G401.6 (cell line): ENCODE data around the gene PSMB2.

ENCODE experiments used
- FAIRE-seq: peaks from 2 replicates; lab custom pipeline; 2012; peaks lifted over from hg19 to GRCh38; lab: Jason Lieb, UNC

Gene PSMB2

DNA sequence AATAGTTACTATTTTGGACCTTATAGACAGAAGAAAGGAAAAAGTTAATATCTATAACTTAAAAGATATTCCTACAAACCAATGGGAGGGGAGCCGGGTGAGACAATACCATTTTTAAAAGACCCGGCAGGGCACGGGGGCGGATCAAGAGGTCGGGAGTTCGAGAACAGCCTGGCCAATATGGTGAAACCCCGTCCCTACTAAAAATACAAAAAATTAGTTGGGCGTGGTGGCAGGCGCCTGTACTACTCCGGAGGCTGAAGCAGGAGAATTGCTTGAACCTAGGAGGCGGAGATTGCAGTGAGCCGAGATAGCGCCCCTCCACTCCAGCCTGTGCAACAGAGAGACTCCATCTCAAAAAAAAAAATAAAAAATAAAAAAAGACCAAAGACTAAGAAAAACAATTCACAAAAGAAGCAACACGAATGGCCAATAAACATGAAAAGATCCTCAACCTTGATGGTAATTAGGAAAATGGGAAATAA, 1.2 kb upstream of the PSMB2 start:
- FAIRE-seq: no peak

DNA sequence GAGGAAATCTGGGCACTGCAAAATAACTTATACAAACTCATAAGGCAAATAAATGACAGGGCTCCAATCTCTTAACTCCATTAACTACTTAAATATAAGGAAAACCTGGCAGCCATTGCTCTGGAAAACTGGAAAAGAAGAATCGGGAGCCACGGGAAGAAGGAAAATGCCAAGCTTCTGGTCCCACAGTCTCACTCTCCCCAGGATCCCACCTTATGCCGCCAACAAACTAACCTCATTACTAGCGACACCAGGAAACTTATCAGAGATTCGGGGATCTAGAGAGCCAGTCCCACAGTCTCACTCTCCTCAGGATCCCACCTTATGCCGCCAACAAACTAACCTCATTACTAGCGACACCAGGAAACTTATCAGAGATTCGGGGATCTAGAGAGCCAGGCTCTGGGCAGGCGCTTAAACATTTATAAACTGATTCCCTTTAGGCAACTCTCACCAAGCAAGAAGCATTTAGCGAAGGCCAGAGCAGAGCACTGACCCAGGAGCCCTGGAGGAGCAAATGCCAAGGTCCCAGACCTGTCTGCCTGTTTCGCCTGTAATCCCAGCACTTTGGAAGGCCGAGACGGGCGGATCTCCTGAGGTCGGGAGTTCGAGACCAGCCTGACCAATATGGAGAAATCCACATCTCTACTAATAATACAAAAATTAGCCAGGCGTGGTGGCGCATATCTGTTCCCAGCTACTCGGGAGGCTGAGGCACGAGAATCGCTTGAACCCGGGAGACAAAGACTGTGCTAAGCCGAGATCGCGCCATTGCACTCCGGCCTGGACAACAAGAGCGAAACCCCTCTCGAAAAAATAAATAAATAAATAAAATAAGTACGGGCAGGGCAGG, 720 bp downstream of the PSMB2 start:
- FAIRE-seq: no peak

DNA sequence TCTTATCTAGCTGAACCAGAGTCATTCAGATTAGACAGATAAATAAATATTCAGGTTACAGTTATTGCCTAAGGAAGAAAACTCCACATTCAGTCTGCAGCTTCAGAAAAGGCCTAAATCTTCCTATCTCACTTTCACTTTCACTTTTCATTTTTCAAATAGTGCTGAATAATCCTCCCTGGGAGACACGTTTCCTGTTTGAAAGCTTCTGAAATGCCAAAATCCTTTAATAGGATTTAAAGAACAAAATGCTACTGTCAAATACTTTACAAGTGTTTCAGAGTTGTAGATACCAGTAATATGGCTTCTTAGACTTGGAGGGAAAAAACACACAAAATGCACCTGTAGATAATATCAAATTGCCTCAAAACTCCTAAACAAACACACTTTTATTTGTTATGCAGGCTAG, 3.9 kb downstream of the PSMB2 start:
- FAIRE-seq: peak; percentile 72

DNA sequence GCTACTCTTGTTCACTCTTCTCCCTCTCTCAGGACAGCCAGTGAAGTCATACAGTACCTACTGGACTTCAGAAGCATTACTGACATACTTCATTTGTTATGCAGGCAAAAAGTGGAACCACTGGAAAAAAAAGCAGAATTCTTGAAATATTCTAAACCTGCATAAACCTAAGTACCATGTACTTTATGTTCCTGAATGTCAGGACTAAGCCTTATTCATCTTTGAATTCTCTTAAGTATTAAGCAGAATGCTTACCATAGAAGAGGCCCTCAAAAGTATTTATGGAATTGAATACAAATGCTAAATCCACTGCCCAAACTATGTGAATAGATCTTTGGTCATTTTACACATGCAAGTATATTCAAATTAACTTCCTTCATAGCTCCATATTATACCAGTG, 7.8 kb downstream of the PSMB2 start:
- FAIRE-seq: no peak

DNA sequence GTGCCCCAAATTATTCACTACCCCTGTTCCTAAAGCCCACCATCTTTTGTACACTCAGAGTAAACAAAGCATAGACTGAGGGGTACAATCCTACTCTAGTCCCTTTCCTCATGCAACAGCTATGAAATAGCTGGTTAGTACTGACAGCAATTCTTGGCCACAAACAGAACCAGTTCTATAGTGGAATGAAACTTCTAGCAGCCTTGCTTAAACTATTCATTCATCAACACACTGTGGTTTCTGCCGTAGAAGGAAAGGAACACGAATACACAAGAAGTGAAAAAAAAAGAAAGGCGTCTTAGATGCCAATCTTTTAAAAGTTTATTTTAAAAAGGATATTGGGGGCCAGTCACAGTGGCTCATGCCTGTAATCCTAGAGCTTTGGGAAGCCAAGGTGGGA, 9.9 kb downstream of the PSMB2 start:
- no peak for FAIRE-seq

DNA sequence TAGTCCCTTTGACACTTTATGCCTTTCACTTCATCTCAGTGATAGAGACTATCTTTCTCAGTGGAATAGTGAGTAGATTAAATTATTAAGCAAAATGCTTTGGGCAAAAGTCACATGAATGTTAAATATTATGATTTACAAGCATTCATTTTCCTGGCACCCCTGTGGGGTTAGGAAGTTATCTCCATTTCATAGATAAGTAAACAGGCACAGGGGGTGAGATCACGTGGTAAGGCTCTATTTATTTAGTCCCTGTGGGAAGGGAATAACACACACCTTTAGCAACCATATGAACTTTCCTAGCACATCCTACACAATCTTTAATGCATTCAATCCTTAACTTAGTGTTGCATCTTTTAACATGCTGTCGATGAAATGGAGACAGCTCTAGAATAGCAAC, 12.3 kb downstream of the PSMB2 start:
- no peak for FAIRE-seq

DNA sequence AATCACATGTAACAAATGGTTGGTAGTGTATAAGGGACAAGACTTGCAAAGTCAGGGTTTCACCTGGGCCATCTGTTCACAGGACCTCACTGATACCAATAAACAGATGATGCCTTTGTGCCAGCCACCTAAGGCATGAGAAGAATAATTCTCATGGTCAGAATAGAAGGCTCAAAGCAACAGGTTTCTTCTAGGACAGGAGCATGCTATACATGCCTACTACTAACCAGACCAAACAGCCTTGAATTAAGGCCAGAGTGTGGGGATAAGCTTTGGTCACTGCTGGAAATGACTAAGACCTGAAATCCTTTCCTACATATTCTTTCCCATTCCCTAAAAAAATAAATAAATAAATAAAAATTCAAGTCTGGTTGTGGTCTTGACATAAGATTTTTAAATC, 17.5 kb downstream of the PSMB2 start:
- no peak for FAIRE-seq

DNA sequence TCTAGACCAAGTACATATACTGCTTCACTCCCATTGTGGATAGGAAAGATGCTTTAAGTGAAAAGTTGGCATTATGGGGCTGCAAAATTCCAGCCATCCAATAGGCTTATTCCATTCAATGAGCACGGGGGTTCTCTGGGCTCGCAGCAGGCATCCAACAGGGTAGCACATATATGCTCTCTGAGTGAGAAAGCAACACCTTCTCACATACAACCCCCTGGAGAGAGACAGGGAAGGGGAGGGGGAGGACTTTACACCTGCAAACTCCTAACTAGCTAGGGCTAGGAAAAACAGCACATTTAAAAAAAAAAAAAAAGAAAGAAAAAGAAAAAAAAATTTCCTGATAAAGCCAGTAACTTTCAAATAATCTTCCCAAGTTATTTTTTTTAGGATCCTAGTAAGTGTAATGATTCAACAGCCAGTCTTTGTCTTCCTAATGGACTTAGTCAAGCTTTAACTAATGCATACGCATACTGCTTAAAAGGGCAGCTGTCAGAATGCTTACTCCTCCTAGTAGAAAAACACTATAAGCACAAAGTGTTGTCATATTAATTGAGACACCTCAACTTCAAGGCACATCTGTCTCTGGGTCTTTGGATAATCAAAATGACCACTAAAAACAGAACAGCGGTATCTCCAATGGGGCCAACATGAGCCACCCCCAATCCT, 18.7 kb downstream of the PSMB2 start:
- FAIRE-seq: no peak

DNA sequence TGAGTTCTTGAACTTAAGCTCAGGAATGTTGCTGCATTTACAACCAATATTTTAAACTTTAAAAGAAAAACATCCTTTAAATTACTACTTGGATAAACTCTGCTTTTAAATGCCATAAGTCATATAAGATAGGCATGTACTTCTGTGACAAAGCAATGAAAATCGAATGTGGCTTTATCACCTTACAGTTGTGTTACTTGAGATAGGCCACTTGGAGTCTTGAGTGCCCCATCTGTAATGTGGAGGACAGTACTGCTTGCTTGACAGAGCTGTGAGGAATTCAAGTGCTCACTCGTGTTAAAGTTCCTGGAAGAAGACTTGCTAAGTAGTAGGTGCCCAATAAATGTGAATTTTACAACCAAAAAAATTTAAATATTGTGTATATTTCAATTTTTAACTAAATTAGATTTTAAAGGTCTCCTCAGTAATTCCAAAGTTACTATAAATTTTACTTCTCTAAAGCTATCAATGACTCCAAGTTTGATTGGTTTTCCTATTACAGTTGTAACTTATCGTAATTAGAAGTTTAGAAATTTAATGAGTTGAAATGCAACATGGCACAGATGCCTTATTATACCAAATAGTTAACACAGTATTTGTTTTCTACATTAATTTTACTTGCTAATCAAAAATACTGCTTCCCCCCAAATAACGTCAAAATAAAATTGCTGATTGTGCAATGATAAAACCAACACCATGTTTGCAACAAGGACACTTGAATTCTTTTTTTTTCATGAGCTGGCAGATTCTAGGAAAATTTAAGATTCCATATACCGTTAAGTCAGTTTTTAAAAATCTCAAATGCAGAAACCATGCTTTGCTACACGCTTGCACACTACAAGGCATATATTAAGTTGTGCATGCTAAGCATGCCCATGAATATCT, 21.8 kb downstream of the PSMB2 start:
- FAIRE-seq: no peak

DNA sequence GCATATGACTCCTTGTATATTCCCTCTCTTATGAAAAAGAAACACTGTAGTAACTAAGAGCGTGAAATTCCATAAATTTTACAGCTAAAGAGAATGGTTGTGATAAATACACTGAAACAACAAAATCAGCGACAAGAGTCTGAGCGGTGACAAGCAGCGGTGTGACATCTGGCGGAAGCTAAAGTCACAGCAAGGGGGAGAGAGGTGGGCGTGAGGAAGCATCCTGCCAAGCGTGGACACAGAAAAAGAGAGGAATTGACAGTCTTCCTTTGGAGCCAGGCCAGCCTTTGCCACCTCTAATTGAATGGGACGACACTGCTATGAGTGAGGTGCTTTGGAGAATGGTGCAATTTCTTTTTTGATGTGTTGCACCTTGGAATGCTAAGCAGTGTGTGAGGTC, 25.9 kb downstream of the PSMB2 start:
- FAIRE-seq: no peak

DNA sequence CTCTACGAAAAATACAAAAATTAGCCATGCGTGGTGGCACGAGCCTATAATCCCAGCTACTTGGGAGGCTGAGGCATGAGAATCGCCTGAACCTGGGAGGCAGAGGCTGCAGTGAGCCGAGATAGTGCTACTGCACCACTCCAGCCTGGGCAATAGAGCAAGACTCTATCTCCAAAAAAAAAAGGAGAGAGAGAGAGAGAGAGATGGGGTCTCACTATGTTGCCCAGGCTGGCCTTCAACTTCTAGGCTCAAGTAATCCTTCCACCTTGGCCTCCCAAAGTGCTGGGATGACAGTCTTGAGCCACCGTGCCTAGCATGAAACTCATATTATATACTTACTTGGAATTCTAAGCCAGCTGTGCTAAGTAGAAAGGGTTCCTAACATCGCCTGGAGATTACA, 29.7 kb downstream of the PSMB2 start:
- no peak for FAIRE-seq

DNA sequence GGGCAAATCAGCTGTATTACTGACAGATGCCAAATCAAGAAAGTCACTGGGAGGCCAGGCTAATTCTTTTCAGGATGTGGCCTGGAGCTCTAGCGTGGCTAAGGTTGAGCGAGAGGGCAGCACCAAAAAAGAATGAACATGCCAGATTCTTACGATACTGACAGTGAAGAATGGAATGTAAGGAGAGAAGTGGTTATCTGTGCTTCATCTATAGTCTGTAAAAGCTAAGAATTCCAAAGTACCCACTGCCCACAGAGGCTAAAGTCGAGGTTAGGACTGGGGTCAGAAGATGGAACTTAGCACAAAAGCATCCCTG, 35.5 kb downstream of the PSMB2 start:
- no peak for FAIRE-seq

DNA sequence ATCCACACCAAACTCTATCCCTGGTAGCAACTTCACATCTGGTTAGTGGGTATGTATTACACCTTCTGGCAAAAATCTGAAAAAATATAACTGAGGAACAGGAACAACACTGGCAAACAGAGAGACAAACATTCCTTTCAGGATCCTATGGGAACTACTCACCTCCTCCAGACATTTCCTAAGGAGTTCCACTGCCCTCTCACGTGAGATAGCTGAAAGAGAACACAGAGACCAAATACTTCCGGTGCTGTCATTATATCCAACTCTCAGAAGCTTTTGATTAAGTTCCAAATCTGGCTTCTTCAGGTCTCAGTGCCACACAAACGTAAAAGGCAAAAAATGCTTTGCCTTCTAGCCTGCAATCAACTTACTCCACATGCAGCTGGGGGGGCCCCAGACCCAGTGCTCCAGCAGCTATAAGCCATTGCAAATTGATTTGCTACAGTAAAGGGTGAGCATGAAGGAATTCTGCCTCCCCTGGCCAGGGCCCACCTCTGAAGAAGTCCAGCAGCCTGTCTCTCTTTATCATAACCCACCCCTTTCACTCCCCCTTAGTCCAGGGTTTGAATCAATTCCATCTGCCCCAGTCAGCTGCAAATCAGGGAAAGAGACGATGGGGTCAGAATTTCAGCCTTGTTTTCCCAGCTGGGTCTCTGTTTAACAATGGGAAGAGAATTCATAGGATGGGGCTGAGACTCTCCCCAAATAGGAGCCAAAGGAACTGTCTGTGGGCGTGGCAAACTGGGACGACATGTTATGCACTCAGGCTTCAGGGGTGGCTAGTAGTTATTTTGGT, 36.1 kb downstream of the PSMB2 start:
- FAIRE-seq: no peak

DNA sequence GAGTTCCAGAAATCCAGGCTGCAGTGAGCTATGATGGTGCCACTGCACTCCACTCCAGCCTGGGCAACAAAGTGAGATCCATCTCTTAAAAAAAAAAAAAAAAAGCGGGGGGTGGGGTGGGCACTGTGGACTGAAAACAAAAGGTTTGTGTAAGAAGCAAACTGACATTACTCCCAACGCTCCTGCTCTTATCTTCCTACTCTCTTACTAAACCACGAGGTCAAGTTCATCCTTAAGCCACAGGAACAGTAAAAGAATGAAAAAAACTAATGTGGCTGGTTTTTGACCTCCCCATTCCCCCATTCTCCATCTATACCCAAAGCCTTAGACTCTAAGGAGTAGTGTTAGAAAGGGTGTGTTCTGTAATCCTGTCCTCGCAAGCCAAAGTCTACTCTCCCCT, 37.4 kb downstream of the PSMB2 start:
- no peak for FAIRE-seq

DNA sequence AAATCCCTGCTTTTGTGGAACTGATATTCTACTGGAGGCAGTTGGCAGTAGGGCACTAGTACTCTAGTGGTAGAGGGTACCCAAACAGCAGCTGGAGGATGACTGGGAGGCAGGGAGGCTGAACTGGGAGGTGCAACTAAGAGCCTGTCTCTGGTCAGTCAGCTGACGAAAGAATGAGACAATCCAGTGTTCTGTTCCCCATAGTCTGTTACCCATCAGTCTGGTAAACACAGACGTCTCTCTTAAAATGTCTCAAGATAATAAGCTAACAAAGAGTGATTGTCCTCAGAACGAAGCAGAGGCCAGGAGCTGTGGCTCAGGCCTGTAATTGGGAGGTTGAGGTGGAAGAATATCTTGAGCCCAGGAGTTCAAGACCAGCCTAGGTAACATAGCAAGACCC, 37.9 kb downstream of the PSMB2 start:
- no peak for FAIRE-seq

DNA sequence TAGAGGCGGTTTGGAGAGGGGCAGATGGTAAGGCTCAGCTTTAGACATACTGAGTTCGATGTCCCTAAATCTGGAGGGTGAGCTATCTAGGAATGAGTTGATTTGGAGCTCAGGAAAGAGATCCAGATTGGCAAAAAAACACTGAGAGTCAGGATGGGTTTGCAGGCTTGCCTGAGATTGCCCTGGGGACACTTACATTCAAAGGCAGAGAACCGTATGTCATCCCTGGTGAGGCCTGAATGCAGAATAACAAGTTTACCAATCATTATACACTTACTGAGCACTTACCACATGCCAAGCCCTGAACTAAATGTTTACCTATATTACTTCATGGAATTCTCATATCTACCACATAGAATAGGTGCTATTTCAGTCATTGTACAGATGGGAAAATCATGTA, 40.7 kb downstream of the PSMB2 start:
- FAIRE-seq: no peak

DNA sequence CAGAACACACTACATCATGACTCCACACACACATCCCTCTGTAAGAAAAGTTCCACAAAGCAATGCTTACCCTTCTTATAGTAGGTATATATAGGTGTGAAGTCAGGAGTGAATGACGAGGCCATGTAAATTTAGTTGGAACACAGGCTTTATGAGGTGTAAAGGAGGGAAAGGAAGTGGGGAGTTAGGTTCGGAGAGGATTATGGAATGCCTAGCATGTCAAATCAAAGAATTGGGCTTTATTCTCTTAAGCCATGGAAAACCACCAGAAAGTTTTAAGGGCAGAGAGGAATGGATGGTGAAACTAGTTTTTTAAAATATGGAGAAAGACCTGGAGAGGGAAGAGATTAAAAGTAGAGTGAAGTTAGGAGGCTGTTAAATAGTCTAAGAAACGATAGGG, 41.9 kb downstream of the PSMB2 start:
- no peak for FAIRE-seq

DNA sequence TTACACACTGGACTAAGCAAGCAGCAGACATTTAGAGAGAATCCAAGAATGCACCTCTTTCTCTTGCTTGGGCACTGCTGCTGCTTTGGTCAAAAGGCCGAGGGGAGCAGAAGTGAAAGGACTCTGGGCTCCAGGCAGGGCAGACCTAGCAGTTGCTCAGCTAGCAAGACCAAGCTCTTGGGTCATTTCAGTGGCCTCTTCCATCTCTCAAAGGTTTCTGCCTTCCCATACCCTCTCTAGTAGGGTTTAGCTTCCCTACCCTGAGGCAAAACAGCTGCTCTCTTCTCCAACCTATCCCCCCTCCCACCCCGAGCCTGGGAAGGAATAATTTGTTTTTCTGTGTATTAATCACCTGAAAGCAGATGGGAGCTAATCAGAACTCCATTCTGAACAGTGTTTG, 42.4 kb downstream of the PSMB2 start:
- no peak for FAIRE-seq

DNA sequence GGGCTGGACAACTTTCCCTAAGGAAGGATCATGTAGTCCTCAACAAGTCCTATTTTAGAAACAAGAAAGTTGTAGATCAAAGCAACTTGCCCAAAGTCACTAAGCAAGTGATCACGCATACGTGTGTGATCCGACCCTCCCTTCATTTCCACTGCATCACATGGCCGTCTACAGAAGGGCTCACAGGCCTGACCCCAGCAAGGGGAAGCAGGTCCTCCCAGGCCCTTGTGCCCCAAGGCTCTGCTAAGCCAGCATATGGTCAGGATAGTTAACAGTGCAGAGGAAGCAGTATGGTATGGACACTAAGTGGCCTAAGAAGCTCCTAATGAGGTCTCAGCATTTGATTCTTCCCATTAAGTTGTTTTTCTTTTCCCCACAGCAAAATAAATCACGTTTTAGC, 43.5 kb downstream of the PSMB2 start:
- FAIRE-seq: no peak

DNA sequence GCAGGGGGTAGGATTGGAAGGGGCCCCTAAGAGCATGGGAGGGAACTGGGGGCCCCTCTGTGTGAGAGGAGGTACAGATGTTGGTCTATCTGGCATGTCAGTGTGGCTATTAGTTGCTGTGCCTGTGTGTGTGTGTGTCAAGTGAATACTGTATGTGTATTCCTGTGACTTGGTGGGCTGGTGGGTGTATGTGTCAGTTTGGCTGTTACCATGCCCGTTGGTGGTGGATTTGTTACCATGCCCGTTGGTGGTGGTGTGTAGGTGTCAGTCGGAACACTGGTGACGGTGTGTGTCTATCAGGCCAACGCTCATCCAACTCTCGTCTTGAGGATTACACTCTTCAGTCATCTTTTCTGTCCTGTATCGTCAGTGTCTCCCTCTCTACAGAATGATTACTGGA, 45.6 kb downstream of the PSMB2 start:
- no peak for FAIRE-seq

DNA sequence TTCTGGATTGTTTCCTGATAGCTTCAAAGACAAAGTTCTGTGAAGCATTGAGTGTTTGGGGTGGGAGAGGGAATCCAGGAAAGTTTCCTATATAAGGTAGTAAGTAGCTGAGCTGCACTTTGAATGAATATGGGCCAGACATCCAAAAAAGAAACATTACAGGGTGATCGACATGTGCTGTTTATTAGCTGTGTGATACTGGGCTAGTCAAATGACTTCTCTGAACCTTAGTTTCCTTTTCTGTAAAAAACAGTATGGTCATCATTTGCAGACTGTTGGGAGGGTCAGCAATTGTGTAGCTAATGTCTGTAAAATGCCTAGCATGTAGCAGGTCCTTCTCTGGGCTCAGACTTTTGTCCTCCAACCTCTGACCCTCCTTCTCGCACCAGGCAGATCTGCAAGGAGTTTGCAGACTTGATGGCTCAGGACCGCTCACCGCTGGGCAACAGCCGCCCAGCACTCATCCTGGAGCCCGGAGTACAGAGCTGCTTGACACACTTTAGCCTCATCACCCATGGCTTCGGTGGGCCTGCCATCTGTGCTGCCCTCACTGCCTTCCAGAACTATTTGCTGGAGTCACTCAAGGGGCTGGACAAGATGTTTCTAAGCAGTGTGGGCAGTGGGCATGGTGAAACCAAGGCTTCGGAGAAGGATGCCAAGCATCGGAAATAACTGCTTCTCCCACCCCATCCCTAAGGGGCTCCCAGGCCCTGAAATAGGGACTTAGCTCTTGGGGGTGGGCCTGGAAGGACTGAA, 47.1 kb downstream of the PSMB2 start:
- FAIRE-seq: no peak
